Liver (tissue), 9 donors: ENCODE data around the gene DTX4. TPM values are rescaled to one million over a fixed set of nuclear protein-coding genes. Genes with fewer than 3 reads are reported as not detected.

Experiments used
- DNase-seq: peaks from one replicate; pipeline ENCODE4 v3.0.0-alpha.2; 2017; ENCODE audit warnings: low spot score
- H3K27ac ChIP-seq, 2 donors: one replicate each; pipeline ENCODE4 v1.7.0; 2013; ENCODE audit warnings: inconsistent platforms in 2 of 2, low read length in 2 of 2, control low read depth in 1 of 2, low read depth in 1 of 2, mild to moderate bottlenecking in 1 of 2
- H3K27me3 ChIP-seq, 4 donors: one replicate each; pipeline versions ENCODE4 v1.6.1 to v1.7.0; 2013; ENCODE audit warnings: low read length in 3 of 4, inconsistent platforms in 1 of 4, mild to moderate bottlenecking in 1 of 4, moderate library complexity in 1 of 4; ENCODE audit not compliant: control insufficient read depth in 4 of 4, insufficient read depth in 4 of 4
- H3K36me3 ChIP-seq, 4 donors: one replicate each; pipeline versions ENCODE4 v1.6.1 to v1.7.0; 2013; ENCODE audit warnings: low read length in 3 of 4, mild to moderate bottlenecking in 3 of 4, low read depth in 1 of 4, moderate library complexity in 1 of 4; ENCODE audit not compliant: control insufficient read depth in 4 of 4, insufficient read depth in 3 of 4
- H3K4me1 ChIP-seq, 4 donors: one replicate each; pipeline versions ENCODE4 v1.6.1 to v1.7.0; 2013; ENCODE audit warnings: low read length in 3 of 4, mild to moderate bottlenecking in 3 of 4, moderate library complexity in 1 of 4; ENCODE audit not compliant: control insufficient read depth in 4 of 4, insufficient read depth in 4 of 4
- H3K4me3 ChIP-seq, 3 donors: one replicate each; pipeline versions ENCODE4 v1.6.1 to v1.7.0; 2013; ENCODE audit warnings: low read length in 3 of 3, control low read depth in 1 of 3, low read depth in 1 of 3, mild to moderate bottlenecking in 1 of 3
- H3K9ac ChIP-seq, 2 donors: one replicate each; pipeline ENCODE4 v1.7.0; 2013; ENCODE audit warnings: low read length in 2 of 2, mild to moderate bottlenecking in 2 of 2, moderate library complexity in 2 of 2, control low read depth in 1 of 2, low read depth in 1 of 2
- H3K9me3 ChIP-seq, 4 donors: one replicate each; pipeline versions ENCODE4 v1.6.1 to v1.7.0; 2013; ENCODE audit warnings: low read length in 3 of 4; ENCODE audit not compliant: control insufficient read depth in 4 of 4
- EGR1 ChIP-seq, 2 donors: IDR thresholded peaks; 2 replicates each; pipeline ENCODE4 v1.6.1; 2016 to 2018; ENCODE audit warnings: antibody characterized with exemption in 2 of 2, low read depth in 2 of 2
- FOXA2 ChIP-seq: IDR thresholded peaks from 2 replicates; pipeline ENCODE4 v1.6.1; 2016; ENCODE audit warnings: antibody characterized with exemption
- GABPA ChIP-seq, 2 donors: IDR thresholded peaks in 1 of 2; conservative IDR thresholded peaks in 1 of 2; 2 replicates each; pipeline ENCODE4 v1.6.1; 2016; ENCODE audit warnings: antibody characterized with exemption in 2 of 2, mild to moderate bottlenecking in 1 of 2, moderate library complexity in 1 of 2
- HNF4A ChIP-seq, 2 donors: conservative IDR thresholded peaks; 2 replicates each; pipeline ENCODE4 v1.6.1; 2016; ENCODE audit warnings: antibody characterized with exemption in 2 of 2, mild to moderate bottlenecking in 2 of 2
- HNF4G ChIP-seq: IDR thresholded peaks from 2 replicates; pipeline ENCODE4 v1.6.1; 2016; ENCODE audit warnings: antibody characterized with exemption
- JUND ChIP-seq, 2 donors: IDR thresholded peaks; 2 replicates each; pipeline ENCODE4 v1.6.1; 2016; ENCODE audit warnings: antibody characterized with exemption in 2 of 2
- NR2F2 ChIP-seq: IDR thresholded peaks from 2 replicates; pipeline ENCODE4 v1.6.1; 2016; ENCODE audit warnings: antibody characterized with exemption
- RAD21 ChIP-seq, 2 donors: IDR thresholded peaks; 2 replicates each; pipeline ENCODE4 v1.6.1; 2016; ENCODE audit warnings: antibody characterized with exemption in 2 of 2, mild to moderate bottlenecking in 2 of 2
- SP1 ChIP-seq: IDR thresholded peaks from 2 replicates; pipeline ENCODE4 v1.6.1; 2018; ENCODE audit warnings: antibody characterized with exemption, mild to moderate bottlenecking
- TAF1 ChIP-seq: conservative IDR thresholded peaks from 2 replicates; pipeline ENCODE4 v1.6.1; 2016; ENCODE audit warnings: antibody characterized with exemption, mild to moderate bottlenecking
- YY1 ChIP-seq: IDR thresholded peaks from 2 replicates; pipeline ENCODE4 v1.6.1; 2016; ENCODE audit warnings: antibody characterized with exemption, mild to moderate bottlenecking
- WGBS: extraction: QIAGEN DNeasy Blood & Tissue Kit; methylation state at CpG from one replicate; pipeline ENCODE4 v1.1.7; 2013; 5-methylcytosine and 5-hydroxymethylcytosine counted together
- polyA plus RNA-seq, 2 donors: library from polyadenylated mRNA; stranded (reverse) in 1 of 2; unstranded in 1 of 2; fragments of 200-250 nt in 1 of 2; fragments of >200 nt in 1 of 2; fragmentation: Nextera tagmentation in 1 of 2; extraction: Ambion mirVana in 1 of 2; gene quantifications; one replicate each; pipeline versions ENCODE4 v1.2.1 to v1.2.3, GENCODE V29; 2013 to 2015
- total RNA-seq, 2 donors: library from RNA; depleted of rRNA; stranded (reverse); fragments of >200 nt; gene quantifications; one replicate each; pipeline ENCODE4 v1.2.3, GENCODE V29; 2014
- TF ChIP-seq, protein P1 (sequence below): IDR thresholded peaks from 2 replicates; pipeline ENCODE4 v1.6.1; 2016; ENCODE audit warnings: antibody characterized with exemption
- TF ChIP-seq, protein P2 (sequence below): IDR thresholded peaks from 2 replicates; pipeline ENCODE4 v1.6.1; 2016; ENCODE audit warnings: antibody characterized with exemption, mild to moderate bottlenecking
- TF ChIP-seq, protein P3 (sequence below): fragments of 150-350 bp; IDR thresholded peaks from 2 replicates; pipeline ENCODE4 v1.5.1; 2017; ENCODE audit warnings: improper control_type of control experiment, low read depth, low read length; ENCODE audit not compliant: missing input control
- TF ChIP-seq, protein P4 (sequence below): IDR thresholded peaks from 2 replicates; pipeline ENCODE4 v1.6.1; 2016; ENCODE audit warnings: antibody characterized with exemption
- donor health status: healthy.
- donor health status: healthy.
- donor health status: healthy.
- donor health status: healthy.
- donor health status: healthy.

Gene DTX4
- total and polyA plus RNA-seq, 4 donors = 7.5 to 21.4 (median 14.3) TPM

DNA sequence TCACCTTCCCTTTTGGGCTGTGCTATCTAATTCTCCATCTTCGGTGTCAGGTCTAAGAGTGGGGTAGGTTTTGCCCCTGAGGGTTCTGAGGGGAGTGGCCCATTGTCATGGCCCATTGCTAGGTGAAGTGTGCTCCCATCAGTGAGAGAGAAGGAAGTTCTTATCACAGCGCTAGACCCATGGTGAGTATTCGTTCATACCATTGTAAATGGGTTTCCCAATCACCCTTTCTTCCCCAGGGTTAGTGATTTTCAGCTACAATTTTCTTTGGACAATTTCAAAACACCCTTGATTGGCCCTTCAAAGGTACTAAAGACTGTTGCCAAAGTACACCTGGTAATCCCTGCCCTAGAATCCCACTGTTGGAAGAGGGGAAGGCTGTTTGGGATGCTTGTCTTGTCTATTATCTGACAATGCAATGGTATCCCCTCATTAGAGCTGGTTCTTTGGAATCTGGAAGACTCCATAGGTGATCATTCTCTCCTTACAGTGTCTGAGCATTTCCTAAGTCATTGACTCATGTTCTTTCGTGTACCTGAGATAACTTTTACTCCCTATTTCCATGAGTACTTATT is 20.6 kb downstream of the DTX4 start:
- Histone ChIP-seq H3K36me3 (peaks cover 6 to 50% (median 26%) of the 10 kb centered on the region in 4 donors), H3K9me3 (no peaks in the 10 kb centered on the region), H3K4me1 (peaks cover 10 to 50% (median 36%) of the 10 kb centered on the region in 4 donors), H3K27ac (no peak overlapping the region), H3K27me3 (no peaks in the 10 kb centered on the region), H3K4me3 (no peak overlapping the region), H3K9ac (no peak overlapping the region)
- TF ChIP-seq EGR1 (IDR thresholded peaks at IDR 0.05; ENCODE audit: low read depth in 2 of 2) (no peak), JUND (IDR thresholded peaks at IDR 0.05) (no peak), HNF4A (conservative IDR thresholded peaks at IDR 0.05) (no peak), TAF1 (no peak), HNF4G (no peak), GABPA (IDR thresholded peaks at IDR 0.05 in 1 of 2, conservative IDR thresholded peaks at IDR 0.05 in 1 of 2) (no peak), YY1 (no peak), NR2F2 (no peak), FOXA2 (no peak)
- TF ChIP-seq, protein P1, sequence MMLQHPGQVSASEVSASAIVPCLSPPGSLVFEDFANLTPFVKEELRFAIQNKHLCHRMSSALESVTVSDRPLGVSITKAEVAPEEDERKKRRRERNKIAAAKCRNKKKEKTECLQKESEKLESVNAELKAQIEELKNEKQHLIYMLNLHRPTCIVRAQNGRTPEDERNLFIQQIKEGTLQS = no peak
- TF ChIP-seq, protein P2, sequence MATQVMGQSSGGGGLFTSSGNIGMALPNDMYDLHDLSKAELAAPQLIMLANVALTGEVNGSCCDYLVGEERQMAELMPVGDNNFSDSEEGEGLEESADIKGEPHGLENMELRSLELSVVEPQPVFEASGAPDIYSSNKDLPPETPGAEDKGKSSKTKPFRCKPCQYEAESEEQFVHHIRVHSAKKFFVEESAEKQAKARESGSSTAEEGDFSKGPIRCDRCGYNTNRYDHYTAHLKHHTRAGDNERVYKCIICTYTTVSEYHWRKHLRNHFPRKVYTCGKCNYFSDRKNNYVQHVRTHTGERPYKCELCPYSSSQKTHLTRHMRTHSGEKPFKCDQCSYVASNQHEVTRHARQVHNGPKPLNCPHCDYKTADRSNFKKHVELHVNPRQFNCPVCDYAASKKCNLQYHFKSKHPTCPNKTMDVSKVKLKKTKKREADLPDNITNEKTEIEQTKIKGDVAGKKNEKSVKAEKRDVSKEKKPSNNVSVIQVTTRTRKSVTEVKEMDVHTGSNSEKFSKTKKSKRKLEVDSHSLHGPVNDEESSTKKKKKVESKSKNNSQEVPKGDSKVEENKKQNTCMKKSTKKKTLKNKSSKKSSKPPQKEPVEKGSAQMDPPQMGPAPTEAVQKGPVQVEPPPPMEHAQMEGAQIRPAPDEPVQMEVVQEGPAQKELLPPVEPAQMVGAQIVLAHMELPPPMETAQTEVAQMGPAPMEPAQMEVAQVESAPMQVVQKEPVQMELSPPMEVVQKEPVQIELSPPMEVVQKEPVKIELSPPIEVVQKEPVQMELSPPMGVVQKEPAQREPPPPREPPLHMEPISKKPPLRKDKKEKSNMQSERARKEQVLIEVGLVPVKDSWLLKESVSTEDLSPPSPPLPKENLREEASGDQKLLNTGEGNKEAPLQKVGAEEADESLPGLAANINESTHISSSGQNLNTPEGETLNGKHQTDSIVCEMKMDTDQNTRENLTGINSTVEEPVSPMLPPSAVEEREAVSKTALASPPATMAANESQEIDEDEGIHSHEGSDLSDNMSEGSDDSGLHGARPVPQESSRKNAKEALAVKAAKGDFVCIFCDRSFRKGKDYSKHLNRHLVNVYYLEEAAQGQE = no peak
- TF ChIP-seq, protein P3, sequence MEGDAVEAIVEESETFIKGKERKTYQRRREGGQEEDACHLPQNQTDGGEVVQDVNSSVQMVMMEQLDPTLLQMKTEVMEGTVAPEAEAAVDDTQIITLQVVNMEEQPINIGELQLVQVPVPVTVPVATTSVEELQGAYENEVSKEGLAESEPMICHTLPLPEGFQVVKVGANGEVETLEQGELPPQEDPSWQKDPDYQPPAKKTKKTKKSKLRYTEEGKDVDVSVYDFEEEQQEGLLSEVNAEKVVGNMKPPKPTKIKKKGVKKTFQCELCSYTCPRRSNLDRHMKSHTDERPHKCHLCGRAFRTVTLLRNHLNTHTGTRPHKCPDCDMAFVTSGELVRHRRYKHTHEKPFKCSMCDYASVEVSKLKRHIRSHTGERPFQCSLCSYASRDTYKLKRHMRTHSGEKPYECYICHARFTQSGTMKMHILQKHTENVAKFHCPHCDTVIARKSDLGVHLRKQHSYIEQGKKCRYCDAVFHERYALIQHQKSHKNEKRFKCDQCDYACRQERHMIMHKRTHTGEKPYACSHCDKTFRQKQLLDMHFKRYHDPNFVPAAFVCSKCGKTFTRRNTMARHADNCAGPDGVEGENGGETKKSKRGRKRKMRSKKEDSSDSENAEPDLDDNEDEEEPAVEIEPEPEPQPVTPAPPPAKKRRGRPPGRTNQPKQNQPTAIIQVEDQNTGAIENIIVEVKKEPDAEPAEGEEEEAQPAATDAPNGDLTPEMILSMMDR = no peak
- WGBS = 90% methylated on average over 4 of the region's 4 CpGs
- DNase-seq = no peak

DNA sequence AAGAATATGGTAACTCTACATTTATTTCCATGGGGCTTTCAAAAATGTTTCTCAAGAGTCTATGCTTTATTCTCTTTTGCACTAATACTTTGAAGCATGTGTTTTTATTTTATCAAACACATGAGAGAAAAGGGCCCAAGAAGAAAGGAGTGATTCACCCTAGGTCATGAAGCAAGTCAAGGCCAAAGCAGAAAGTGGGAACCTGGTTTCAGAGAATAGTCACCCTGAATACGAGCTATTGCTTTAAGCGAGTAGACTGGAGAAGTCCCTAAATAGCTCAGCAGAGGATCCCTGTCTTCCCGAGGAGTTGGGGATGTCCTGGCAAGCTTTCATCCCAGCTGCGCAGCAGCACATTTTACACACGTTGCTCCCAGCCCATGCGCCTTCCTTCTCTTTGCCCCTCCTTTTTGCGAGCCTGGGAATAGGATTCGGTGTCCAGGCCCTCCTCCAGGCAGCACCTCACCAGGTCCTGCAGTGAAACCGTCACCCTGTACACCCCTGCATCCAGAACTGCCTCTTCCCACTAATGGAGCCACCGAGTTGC is 21.7 kb downstream of the DTX4 start:
- H3K4me3 ChIP-seq = no peak overlapping the region
- H3K4me1 ChIP-seq = peaks cover 10 to 46% (median 34%) of the 10 kb centered on the region in 4 donors
- H3K36me3 ChIP-seq = peaks cover 6 to 50% (median 29%) of the 10 kb centered on the region in 4 donors
- DNase-seq = no peak
- H3K27me3 ChIP-seq = no peaks in the 10 kb centered on the region
- no peak overlapping the region for H3K9ac ChIP-seq
- no peaks in the 10 kb centered on the region for H3K9me3 ChIP-seq
- H3K27ac ChIP-seq = no peak overlapping the region
- TF ChIP-seq TAF1 (no peak), HNF4A (conservative IDR thresholded peaks at IDR 0.05) (no peak), RAD21 (IDR thresholded peaks at IDR 0.05) (no peak), NR2F2 (no peak), SP1 (no peak), EGR1 (IDR thresholded peaks at IDR 0.05; ENCODE audit: low read depth in 2 of 2) (no peak), FOXA2 (no peak)
- TF ChIP-seq, protein P1 = no peak
- TF ChIP-seq, protein P4, sequence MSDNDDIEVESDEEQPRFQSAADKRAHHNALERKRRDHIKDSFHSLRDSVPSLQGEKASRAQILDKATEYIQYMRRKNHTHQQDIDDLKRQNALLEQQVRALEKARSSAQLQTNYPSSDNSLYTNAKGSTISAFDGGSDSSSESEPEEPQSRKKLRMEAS = no peak
- 96% methylated on average over 10 of the region's 10 CpGs for WGBS
